ENCODE data around the gene SELENOT. TPM values are rescaled to one million over a fixed set of nuclear protein-coding genes. Genes with fewer than 3 reads are reported as not detected.
A peak's percentile ranks its signal among the peaks of the same experiment; 100 is the strongest.

SELENOT gene
- total RNA-seq, 1 donor from 2014 or later = 118 TPM

- ATAC-seq (no peak), DNase-seq (no peak)
- Histone ChIP-seq H3K9me3 (no peaks in the 10 kb centered on the region), H3K36me3 (no peaks in the 10 kb centered on the region), H3K4me3 (peak overlapping the region; percentile 83), H3K27me3 (no peaks in the 10 kb centered on the region), H3K27ac (peak overlapping the region; percentile 97), H3K4me1 (peaks cover 39% of the 10 kb centered on the region)
- intact Hi-C loops (cut with DNase I) = no loop called here
- TF ChIP-seq CTCF (IDR thresholded peaks at IDR 0.05) = no peak
These were observed 532 bp upstream of the SELENOT start for GRCh38 chr3:150602426-150603152.

GRCh38 chr3:150603980-150604319, 829 bp downstream of the SELENOT start:
- Histone ChIP-seq H3K9me3 (no peaks in the 10 kb centered on the region), H3K27me3 (no peaks in the 10 kb centered on the region), H3K27ac (peak overlapping the region; percentile 97), H3K4me3 (peak overlapping the region; percentile 83), H3K4me1 (peaks cover 46% of the 10 kb centered on the region), H3K36me3 (no peaks in the 10 kb centered on the region)
- intact Hi-C loops (cut with DNase I) = no loop called here
- no peak for TF ChIP-seq CTCF (IDR thresholded peaks at IDR 0.05)
- ATAC-seq = no peak
- DNase-seq = no peak

DNA sequence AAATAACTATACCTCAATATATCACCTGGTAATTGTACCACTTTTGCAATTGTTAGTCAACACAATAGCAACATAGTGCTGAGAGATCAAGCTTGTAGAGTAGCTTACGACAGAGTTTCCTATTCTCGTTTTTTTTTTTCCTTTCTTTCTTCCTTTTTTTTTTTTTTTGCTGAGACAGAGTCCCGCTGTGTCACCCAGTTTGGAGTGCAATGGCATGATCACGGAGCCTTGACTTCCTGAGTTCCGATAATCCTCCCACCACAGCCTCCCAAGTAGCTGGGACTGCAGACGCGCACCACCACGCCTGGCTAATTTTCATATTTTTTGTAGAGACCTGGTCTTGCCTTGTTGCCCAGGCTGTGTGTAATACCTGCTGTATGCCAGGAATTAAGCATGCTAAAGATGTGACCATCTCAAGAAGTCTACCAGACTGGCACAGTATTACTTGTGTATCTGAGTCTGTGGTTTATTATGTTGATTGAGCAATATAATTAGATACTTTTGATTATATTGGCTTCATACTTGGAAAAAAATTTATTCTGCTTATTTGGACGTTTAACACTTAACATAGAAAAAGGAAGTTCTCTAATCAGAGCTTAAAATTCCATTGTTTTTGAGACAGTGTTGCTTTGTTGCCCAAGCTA, 3.0 kb downstream of the SELENOT start:
- no peaks in the 10 kb centered on the region for H3K36me3 ChIP-seq
- no peak overlapping the region for H3K4me3 ChIP-seq
- DNase-seq = no peak
- TF ChIP-seq CTCF (IDR thresholded peaks at IDR 0.05) = no peak
- no peaks in the 10 kb centered on the region for H3K9me3 ChIP-seq
- no peak for ATAC-seq
- no peaks in the 10 kb centered on the region for H3K27me3 ChIP-seq
- intact Hi-C loops (cut with DNase I) = no loop called here
- peaks cover 53% of the 10 kb centered on the region for H3K4me1 ChIP-seq
- peak overlapping the region; percentile 31 for H3K27ac ChIP-seq

DNA sequence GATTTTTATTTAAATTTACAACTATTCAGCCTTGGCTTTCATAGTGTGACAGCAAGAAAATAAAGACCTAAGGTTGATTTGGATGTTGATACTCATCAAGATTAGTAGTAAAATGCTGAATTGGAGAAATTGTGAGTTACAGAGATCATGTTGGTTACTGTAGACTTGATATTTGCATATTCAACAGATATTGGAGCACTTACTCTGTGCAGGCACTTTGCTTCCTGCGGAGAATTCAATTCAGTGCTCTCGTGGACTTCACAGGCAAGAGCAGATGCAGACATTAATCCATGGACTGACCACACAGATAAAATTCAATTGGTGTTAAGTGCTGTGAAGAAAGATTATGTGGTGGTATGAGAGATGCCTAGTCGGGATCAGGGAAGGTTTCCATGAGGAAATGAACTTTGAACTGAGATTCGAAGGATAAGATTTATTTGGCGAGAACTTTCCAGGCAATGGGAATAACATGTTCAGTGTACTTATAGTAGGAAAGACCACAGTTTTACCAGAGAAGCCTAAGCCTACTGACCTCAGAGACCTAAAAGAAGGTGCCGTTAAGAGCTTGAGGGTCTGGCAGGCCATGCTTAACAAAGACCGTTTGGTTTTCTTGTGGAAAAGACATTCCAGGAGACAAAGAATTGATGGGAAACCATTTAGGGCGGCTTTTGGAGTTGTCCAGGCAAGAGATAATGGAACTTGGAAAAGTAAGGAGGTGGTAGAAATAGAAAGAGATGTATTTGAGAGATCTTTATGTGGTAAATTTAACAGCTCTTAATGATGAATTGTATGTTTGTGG, 4.3 kb downstream of the SELENOT start:
- Histone ChIP-seq H3K9me3 (no peaks in the 10 kb centered on the region), H3K27ac (no peak overlapping the region), H3K27me3 (no peaks in the 10 kb centered on the region), H3K36me3 (peaks cover 10% of the 10 kb centered on the region), H3K4me1 (peaks cover 49% of the 10 kb centered on the region), H3K4me3 (no peak overlapping the region)
- DNase-seq (no peak), ATAC-seq (no peak)
- intact Hi-C loops (cut with DNase I) = no loop called here
- no peak for TF ChIP-seq CTCF (IDR thresholded peaks at IDR 0.05)

DNA sequence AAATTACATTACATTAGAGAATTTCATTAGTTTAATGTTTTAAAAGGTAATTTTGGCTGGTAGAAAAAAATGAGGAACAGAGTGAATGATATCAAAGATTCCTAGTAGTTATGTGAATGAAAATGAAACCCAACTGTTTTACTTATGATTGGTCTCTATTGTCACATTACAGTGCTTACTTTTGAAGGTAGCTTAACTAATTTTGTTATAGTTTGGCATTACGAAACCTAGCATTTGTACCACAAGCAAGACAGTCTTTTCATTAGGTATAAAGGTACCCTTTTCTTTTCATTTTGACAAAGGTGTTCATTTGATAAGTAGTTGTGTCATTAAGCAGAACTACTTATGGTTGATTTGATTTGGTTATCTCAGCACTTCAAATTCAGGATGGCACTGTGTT, 6.9 kb downstream of the SELENOT start:
- intact Hi-C loops (cut with DNase I) = no loop called here

More for the DNA sequence above, 6.9 kb downstream of the SELENOT start:
- Histone ChIP-seq H3K27me3 (no peaks in the 10 kb centered on the region), H3K36me3 (peaks cover 18% of the 10 kb centered on the region), H3K9me3 (no peaks in the 10 kb centered on the region), H3K4me3 (no peak overlapping the region), H3K27ac (no peak overlapping the region), H3K4me1 (peaks cover 40% of the 10 kb centered on the region)
- no peak for TF ChIP-seq CTCF (IDR thresholded peaks at IDR 0.05)
- ATAC-seq (no peak), DNase-seq (no peak)
